NCI-H146 treated with DMSO at 0.1 percent for 48 hours (cell line): Measurements from ENCODE around the gene TCF7L1.
A peak's percentile ranks its signal among the peaks of the same experiment; 100 is the strongest.
"Not testable (repeated sequence)": the region's sequence is repeated elsewhere in the genome, so short reads cannot be mapped to it uniquely, and the experiment has no call there.

Source experiments
- DNase-seq: peaks from one replicate; lab custom pipeline; 2025; ENCODE audit not compliant: unreplicated experiment; lab: John Stamatoyannopoulos, UW

The TCF7L1 gene

DNA sequence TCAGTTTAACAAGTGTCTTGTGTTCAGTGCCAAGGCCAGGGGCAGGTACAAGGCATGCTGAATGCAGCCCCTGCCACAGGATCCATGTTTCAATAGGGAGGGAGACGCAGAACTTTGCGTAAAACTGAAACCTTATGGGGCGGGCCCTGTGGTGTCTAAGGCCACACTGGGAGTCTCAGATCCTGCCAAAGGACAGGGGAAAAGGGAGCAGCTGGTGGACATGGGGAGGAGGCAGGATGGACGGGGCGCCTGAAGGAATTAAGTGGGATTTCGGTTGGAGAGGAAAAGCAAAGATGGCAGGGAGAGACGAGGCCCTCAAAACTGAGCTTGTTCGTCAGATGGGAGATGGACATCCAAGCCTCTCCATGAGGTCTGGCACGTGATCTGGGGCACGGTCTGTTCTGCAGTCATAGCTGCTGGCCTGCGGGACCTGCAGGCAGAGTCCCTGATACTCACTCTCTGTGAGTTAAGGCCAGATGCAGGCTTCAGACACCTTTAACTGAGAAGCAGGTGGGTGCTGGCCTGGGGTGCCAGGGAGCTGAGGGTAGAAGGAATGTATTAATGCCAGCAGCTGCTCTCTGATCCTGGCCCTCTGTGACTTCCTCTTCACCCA is 48.8 kb downstream of the TCF7L1 start:
- DNase-seq: no peak

DNA sequence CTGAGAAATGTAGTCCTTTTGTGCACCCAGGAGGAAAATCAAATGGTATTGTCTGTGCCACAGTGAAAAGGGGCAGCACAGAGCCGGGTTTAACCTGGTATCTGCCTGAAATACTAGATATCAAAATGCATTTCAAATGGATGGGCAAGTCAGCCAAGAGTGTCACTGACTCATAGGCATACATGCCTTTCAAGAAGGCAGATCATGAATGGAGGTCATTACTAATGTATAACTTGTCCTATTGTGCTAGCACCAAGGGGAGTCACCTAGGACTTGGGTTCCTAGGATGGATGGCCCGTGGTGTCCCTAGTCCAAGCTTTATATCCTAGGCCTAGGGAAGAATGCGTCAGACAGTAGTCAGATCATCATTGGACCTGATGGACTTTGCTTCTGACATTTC is 49.9 kb downstream of the TCF7L1 start:
- DNase-seq: no peak

DNA sequence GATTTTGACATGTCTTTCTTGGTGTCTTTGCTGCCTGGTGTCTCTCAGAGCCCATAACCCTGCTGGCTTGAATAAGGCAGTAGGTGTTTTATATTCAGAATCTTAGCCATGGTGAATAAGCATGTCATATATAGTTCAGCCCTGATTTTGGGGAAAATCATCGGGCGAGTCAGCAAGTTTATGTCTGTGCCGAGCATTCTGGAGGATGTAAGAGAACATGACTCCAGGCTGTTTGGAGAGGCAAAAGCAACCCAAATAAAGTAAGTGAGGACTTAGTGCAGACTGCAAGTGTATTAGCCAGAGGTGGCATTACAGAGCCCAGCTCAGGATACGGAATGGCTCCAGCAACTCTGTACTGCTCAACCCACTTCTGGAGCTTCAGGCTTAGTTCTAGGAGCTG is 50.3 kb downstream of the TCF7L1 start:
- no peak for DNase-seq

DNA sequence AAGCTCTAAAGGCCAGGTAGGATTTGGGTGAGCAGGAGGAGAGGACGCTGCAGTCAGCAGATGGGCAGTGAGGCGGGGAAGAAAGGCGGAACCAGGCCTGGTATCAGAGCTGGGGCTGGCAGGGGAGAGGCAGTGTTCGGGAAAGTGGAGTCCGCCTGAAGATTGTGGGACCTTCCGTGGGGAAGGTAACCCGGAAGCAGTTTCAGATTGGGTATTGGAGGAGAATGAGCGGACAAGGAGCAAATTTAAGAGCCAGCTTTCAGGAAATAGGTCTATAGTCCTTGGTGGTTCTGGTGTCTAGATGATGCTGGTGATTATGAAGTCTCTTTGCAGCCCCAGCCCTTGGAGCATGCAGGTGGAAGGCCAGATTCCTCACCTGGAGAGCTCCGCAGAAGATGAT is 51.0 kb downstream of the TCF7L1 start:
- no peak for DNase-seq

DNA sequence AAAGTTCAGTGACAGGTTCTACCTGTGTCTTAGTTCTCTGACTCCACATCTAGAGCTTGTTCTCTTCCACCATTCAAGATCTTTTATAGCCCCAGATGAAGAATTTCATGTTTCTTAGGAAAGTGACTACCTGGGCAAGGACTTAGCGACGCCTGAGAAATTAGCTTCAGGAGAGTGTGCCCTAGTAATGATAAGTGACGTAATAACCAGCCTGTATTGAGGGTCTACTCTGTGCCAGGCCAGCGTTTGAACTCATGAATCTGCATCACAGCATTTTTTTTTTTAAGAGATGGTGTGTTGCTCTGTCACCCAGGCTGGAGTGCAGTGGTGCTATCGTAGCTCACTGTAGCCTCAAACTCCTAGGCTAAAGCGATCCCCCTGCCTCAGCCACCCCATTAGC is 51.8 kb downstream of the TCF7L1 start:
- no peak for DNase-seq

DNA sequence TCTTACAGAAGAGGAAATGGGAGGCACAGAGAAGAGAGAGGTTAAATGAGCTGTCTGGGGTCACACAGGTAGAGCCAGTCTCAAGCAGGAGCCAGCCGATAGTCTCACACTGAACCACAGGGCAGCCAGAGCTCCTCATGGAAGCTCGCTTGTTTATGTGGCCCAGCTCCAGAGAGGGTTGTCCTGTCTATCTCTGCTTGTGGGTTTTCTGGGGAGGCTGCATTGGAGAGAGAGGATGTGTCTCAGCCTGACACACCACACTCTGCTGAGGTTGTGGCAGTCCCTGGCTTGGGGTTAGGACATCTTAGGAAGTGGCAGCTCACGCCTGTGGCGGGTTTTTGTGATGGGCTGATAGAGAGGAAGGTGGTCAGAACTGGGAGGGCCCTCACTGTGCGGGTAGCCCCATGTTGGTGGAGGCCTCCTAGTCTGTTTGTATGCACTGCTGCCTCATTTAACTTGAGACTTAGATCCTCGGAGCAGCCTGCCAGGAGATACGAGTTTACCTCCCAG is 52.3 kb downstream of the TCF7L1 start:
- DNase-seq: no peak

DNA sequence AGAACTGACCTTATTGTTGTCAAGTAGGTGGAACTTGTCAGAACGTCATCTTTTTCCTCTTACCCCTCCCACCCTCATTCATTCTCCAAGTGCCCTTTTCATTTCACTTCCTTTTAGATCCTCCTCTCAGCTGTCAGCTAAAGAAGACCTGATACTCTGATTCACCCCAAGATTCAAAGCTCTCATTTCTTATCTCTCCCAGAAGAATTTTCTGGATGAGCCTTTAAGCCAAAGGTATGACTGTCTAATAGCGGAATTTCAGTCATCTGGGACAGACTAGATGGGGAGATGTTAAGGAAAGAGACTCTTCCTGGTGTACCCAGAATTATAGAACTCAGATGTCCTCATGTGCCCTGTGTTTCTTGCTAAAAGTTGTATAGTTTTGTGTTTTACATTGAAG is 53.9 kb downstream of the TCF7L1 start:
- no peak for DNase-seq

DNA sequence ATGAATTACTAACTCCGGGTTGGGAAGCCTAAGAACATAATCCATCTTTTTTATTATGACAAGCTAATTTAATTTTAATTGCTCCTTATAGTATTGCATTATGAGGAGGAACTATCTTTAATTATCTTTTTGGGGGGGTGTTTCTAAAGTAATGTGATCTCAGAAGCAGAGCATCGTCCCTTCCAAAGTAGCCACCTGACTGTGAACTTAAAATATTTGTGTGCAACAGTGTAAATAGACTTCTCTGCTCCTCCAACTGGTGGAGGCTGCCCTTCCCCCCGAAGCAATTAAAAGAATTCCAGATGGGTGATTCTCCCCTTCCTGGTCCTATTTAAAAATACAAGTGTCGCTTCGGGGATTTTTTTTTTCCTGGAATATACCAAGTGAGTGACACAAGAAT is 55.7 kb downstream of the TCF7L1 start:
- DNase-seq: no peak

DNA sequence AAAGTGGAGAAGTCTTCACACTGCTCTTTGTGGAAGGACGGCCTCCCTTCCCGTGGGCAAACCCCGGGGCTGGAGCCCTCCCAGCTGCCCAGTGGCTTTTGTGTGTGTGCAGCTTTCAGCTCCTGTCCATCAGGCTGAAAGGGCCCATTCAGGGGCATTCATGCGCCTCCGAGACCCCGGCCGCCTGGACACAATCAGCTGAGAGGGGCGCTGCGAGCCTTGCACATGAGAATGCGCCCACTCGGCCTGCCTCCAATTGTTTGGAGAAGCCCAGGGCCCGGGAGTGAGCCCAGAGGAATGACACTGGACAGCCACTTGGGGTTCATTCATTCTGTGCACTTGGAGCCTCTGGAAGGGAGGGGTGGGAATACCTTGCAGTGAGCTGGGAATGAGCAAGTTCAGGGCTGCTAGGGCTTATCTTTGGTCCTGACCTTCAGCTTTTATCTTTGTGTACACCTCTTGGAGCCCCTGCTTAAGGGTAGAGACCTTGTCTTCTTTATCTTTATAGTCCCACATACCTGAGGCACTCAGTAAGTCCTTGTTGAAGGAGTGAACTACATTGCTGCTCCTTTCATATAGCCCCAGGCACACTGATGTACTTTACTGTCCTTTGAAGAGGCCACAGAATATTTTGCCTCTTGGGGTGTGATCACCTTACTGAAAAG is 56.5 kb downstream of the TCF7L1 start:
- no peak for DNase-seq

DNA sequence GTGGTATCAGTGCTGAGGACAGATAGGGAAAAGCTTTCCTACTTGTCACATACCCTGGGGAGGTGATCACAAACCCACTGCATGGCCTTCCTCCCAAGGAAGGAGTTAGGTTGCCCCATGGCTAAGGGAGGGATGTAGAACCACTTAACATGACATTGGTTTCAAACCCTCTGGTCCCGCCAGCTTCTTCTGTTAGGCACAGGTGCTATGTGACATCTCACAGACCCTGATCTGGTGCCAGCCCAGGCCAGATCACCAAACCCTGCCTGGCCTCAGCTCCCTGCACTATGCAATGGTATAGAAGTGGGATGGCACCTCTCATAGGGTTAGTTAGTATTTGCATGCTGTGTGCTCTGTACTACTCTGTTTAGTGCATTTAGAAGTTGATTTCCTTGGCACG is 58.0 kb downstream of the TCF7L1 start:
- no peak for DNase-seq

DNA sequence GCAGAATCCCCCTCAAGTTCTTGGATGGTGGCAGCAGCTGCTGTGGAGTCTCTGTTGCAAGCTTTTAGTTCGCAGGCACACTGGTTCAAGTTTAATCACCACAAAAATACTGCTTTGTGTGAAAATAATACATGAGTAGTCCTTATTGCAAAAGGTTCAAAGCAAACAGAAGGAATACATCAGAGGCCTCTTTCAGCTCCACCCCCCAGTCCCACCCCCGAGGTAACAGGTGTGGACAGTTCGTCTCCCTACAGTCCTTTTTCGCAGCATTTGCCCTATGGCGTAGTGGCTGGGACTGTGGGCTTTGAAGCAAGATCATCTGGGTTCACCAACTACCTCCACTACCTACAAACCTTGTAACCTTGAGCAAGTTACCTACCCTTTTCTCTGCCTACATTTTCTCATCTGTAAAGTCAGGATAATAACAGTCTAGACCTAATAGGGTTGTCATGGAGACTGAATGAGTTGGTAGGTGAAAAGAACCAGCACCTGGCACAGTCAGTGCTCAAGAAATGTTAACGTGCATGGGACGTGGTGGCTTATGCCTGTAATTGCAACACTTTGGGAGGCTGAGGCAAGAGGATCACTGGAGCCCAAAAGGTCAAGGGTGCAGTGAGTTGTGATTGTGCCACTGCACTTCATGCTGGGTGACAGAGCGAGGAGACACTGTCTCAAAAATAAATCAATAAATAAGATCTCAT is 61.7 kb downstream of the TCF7L1 start:
- no peak for DNase-seq

DNA sequence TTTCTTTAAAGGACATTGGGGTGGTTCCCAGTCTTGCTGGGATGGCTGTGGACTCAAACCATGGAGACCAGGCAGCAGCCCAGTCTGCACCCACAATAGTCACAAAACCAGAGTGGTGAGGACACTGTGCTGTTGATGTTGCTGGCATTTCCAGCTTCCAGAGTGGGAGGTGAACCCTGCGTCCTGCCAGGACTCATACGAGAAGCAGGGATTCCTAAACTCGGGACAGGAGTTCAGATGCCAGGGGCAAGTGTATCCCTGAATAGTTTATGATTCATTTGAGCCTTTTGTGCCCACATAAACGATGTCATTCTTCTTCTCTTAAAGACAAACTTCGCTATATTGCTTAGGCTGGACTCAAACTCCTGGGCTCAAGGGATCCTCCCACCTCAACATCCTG is 62.8 kb downstream of the TCF7L1 start:
- DNase-seq: no peak

DNA sequence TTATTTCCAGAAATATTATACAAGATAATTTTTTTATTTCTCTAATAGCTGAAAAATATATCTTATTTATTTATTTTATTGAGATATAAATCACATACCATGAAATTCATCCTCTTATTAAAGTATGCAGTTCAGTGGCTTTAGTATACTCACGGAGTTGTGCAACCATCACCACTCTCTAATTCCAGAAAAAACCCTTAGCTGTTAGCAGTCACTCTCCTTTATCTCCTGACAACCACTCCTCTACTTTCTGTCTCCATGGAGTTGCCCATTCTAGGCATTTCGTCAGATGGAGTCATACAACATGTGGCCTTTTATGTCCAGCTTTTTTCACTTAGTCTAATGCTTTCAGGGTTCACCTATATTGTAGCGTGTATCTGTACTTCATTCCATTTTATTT is 66.5 kb downstream of the TCF7L1 start:
- DNase-seq: no peak

DNA sequence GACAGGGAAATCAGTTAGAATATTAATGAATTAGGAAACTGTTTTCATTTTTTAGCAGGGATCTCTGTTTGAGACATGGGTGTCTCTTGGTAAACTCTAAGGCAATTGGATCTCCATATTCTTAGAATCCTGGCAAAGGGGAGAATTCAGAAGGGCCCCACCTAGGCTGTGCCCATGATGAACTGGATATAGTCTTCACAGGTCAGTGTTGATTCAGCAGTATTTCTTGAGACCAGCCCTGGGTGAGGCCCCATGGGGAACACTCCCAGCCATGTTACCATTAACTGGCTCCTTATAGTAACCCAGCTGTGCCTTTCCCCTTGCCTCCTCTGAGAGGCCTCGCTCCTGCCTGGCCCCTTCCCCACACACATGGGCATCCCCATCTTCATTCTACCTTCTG is 76.7 kb downstream of the TCF7L1 start:
- DNase-seq: no peak

DNA sequence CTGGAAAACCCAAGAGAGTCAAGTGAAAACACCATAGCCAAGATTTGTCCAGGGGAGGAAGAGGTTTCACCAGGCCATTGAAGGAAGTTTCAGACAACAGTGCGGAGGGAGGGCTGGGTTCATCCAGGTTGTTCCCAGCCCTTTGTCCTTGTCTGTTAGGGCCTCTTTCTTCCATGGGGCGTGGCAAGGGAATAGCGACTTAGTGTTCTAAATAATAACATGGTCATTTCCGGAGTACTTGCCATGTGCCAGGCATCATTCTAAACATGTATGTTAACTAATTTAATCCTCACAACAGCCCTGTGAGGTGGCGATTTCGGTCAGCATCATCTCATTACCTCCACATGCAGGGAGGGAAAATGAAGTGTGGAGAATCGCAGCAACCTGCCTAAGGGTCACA is 77.3 kb downstream of the TCF7L1 start:
- DNase-seq: no peak

DNA sequence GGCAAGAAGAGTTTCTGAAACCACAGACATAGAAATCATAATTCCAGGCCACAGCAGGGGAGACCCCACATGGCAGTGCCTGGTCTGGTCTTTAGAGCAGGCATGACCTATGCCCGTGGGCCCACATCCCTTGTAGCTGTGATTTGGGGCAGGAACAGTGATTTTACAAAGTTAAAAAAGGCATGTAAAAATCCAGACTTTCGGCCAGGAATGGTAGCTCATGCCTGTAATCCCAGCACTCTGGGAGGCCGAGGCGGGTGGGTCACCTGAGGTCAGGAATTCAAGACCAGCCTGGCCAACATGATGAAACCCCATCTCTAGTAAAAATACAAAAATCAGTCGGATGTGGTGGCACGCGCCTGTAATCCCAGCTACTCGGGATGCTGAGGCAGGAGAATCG is 78.4 kb downstream of the TCF7L1 start:
- not testable (repeated sequence) for DNase-seq

DNA sequence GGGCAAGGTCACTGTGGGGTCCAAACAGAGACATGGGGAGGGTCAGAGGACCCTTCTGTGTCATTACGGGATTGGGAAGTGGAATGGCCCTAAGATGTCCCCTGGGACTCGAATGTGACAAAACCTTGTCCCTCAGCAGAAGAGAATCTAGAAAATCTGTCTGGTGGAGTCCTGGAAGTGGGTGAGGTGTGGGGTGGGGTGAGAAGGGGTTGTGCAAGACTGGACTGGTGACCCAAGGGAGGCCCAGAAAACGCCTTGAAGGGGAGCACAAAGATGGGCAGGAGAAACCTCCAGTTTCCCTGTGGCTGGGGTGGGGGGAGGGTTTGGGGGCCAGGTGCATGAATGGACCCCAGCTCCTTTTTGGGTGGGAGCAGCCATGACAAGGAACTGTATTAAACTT is 79.6 kb downstream of the TCF7L1 start:
- no peak for DNase-seq

DNA sequence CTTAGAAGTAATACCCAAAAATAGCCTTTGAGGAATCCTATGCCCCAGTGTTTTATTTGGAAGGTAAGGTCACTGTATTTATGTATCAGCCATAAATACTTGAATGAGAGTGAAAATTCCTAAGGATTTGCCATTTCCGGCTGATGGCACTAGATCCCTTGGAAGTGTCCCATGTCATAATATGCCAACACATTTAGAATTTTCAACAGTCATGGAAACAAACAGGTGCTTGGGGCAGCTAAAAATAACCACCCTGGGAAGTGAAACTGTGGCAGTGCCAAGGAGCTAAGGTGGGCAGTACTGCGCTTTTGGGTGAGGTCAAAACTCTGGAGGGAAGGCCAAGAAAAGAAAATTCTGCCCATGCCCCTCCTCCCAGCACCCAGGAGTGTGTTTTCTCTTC is 80.2 kb downstream of the TCF7L1 start:
- DNase-seq: no peak

DNA sequence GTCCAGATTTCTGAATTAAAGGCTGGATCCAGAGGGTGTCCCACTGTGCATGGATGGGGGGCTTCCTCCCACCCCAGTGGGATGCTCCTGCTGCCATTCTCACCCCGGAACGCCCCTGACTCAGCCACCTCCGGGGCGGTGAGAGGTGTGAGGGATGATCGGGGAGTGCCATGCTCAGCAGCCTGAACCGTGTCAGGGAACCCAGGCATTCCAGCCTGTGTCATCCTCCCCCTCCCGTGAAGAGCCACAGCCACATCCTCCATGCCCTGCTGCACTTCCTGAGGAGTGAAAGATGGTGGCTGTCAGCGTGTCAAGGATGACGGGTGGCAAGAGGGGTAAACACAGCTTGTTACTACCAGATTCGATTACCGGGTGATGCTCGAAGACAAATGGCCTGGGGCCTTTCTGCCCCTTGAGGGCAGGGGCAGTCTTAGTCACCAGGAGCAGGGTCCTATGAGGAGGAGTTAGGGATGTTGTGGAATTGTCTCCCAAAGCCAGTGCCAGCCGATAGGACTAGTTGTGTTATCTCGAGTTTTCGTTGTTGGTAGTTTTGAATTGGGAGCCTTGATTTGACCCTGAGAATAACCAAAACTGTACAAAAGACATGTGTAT is 80.8 kb downstream of the TCF7L1 start:
- DNase-seq: no peak

DNA sequence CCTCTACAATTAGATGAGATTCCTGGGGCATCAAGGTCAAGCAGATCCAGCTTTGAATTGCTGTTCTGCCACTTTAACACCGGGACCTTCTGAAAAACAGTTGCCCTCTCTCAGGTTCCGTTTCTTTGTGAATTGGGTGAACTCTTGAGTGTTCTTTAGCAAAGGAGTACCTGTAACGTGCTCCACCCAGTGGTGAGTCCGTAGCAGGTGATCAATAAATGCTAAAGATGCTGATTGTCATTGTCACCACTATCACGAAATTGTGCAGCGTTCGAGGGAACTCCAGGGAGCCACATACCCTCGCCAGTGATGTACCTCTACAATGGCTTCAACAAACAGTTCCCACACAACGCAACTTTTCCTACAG is 81.9 kb downstream of the TCF7L1 start:
- DNase-seq: peak; percentile 65

DNA sequence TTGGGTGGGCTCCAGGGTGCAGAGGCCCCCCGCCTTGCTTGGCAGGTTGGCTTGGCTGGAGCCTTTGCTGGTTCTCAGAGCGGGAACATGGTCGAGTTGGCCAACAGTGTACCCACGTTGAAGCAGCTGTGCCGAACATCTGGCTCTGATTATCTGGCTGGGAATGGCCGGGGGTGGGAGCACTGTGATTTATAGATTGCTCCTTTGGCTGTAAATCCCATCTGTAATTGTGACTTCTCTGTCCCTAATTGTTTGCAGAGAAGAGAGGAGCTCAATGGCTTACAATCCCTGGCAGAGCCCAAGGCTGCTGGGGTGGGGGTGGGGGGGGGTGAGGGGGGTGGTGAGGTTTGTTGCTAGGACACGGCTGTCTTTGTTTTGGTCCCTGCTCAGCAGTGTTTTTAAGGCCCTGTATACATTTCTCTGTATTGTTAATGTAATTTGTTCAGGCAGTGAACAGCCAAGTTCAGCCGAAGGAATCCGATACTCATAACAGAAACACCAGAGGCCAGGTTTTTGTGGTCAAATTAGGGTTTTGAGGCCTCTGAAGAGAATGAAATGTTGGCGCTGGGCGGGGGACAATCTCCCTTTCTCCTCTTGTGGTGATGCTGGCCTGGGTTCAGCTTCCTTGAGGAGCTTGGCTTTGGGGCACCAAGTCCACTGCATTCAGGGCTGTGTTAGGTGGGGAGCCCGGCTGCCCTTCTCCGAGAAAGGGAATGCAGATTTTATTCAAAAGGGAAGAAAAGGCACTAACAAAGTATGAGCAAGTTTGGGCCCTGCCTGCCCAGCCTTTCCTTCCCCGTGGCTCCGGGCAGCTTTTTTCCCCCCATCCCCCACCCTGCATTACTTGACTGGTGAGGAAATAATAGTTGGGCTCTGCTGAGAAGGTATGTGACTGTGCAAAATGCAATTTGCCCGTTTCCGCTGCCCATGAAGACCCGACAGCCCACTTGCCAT is 82.5 kb downstream of the TCF7L1 start:
- DNase-seq: peak; percentile 63
